ENCODE data around the gene SEMA5B. TPM values are rescaled to one million over a fixed set of nuclear protein-coding genes. Genes with fewer than 3 reads are reported as not detected.

The SEMA5B gene
- total and polyA plus RNA-seq, 9 of the 15 experiments (the other 6 are each of a cell fraction or from before 2014, with no cell fraction given), result not detected

- TF ChIP-seq CUX1 (CRISPR knock-in tag; IDR thresholded peaks at IDR 0.05), result no peak
- TF ChIP-seq SFPQ (IDR thresholded peaks at IDR 0.05; ENCODE audit: low read depth, low read length), result no peak
- TF ChIP-seq ZKSCAN8 (CRISPR knock-in tag; IDR thresholded peaks at IDR 0.05), result peak; percentile 64; the same call in 1 of the 2 replicates
- no peak for TF ChIP-seq ADNP (tag; IDR thresholded peaks at IDR 0.05)
- no peak for TF ChIP-seq SIX5 (IDR thresholded peaks at IDR 0.05; ENCODE audit: borderline replicate concordance in 1 of 2, insufficient read depth in 1 of 2, low read depth in 1 of 2, low read length in 2 of 2)
- no peak for TF ChIP-seq ZNF280B (CRISPR knock-in tag; IDR thresholded peaks at IDR 0.05)
- TF ChIP-seq NFYB (IDR thresholded peaks at IDR 0.05; ENCODE audit: extremely low read depth, insufficient read length), result no peak
- no peak for TF ChIP-seq TRIM24 (IDR thresholded peaks at IDR 0.05)
- TF ChIP-seq L3MBTL2 (IDR thresholded peaks at IDR 0.05), result peak; percentile 17; the same call in 1 of the 2 replicates
These were observed 88.7 kb downstream of the SEMA5B start (continued) for GRCh38 chr3:122938783-122939425.

Data from K562 (cell line).